H1 (cell line): ENCODE results near the gene ASB13. TPM values are rescaled to one million over a fixed set of nuclear protein-coding genes. Genes with fewer than 3 reads are reported as not detected.

Experiments used
- CTCF ChIA-PET: fragments of 300-600 bp; sonication (Branson Sonifier 250); formaldehyde crosslinking; loops from one replicate; lab custom pipeline; 2021; ENCODE audit not compliant: partially characterized antibody; lab: Charles Lee
- POLR2A ChIA-PET: fragments of 300-600 bp; sonication (Branson Sonifier 250); formaldehyde crosslinking; loops from one replicate; lab custom pipeline; 2021; ENCODE audit warnings: inconsistent platforms; ENCODE audit not compliant: partially characterized antibody; lab: Charles Lee
- DNase-seq, 2 experiments: peaks; one replicate each; pipeline versions ENCODE4 v3.0.0 to v3.0.0-alpha.2; 2010 to 2022; ENCODE audit warnings: low spot score in 2 of 2, low read depth in 1 of 2, mixed read lengths in 1 of 2
- FAIRE-seq: peaks from 2 replicates; lab custom pipeline; 2011; peaks lifted over from hg19 to GRCh38; lab: Jason Lieb, UNC
- H2AFZ ChIP-seq: 2 replicates; pipeline ENCODE4 v1.8.1; 2012; ENCODE audit warnings: low read length, inconsistent platforms
- H2AK5ac ChIP-seq: 2 replicates; pipeline ENCODE4 v1.6.1; 2013; ENCODE audit warnings: low read depth, low read length
- H2BK120ac ChIP-seq: replicated peaks from 2 replicates; pipeline ENCODE3; 2013; ENCODE audit warnings: low read depth, low read length, inconsistent platforms
- H2BK12ac ChIP-seq: 2 replicates; pipeline ENCODE4 v1.6.1; 2013; ENCODE audit warnings: low read depth, low read length
- H2BK15ac ChIP-seq: 2 replicates; pipeline ENCODE4 v1.6.1; 2013; ENCODE audit warnings: low read length
- H2BK20ac ChIP-seq: 2 replicates; pipeline ENCODE4 v1.6.1; 2013; ENCODE audit warnings: low read length
- H2BK5ac ChIP-seq: 2 replicates; pipeline ENCODE4 v1.6.1; 2013; ENCODE audit warnings: low read depth, low read length
- H3K14ac ChIP-seq: 2 replicates; pipeline ENCODE4 v1.6.1; 2013; ENCODE audit warnings: inconsistent platforms; ENCODE audit not compliant: insufficient read length
- H3K18ac ChIP-seq: 2 replicates; pipeline ENCODE4 v1.6.1; 2013; ENCODE audit warnings: low read length; ENCODE audit errors: extremely low read depth
- H3K23ac ChIP-seq: 2 replicates; pipeline ENCODE4 v1.6.1; 2013; ENCODE audit warnings: inconsistent platforms; ENCODE audit not compliant: insufficient read length
- H3K23me2 ChIP-seq: 2 replicates; pipeline ENCODE4 v1.6.1; 2013; ENCODE audit warnings: low read depth, low read length
- H3K27ac ChIP-seq: 2 replicates; pipeline ENCODE4 v1.6.1; 2011; ENCODE audit warnings: low read depth, low read length, inconsistent platforms
- H3K27me3 ChIP-seq, 4 experiments: replicated peaks in 1 of 4; 1 replicate in 1 of 4; 2 replicates in 3 of 4; pipeline versions ENCODE4 v1.6.1 to v1.8.1; 2011 to 2013; ENCODE audit warnings: low read length in 3 of 4, mild to moderate bottlenecking in 3 of 4, inconsistent platforms in 2 of 4, mixed read lengths in 2 of 4, moderate library complexity in 1 of 4; ENCODE audit not compliant: control insufficient read depth in 3 of 4, insufficient read depth in 3 of 4; ENCODE audit errors: extremely low read depth in 1 of 4
- H3K36me3 ChIP-seq, 4 experiments: 2 replicates each; pipeline versions ENCODE4 v1.6.1 to v1.8.1; 2011 to 2013; ENCODE audit warnings: mild to moderate bottlenecking in 4 of 4, low read length in 3 of 4, moderate library complexity in 2 of 4, control low read depth in 1 of 4, inconsistent platforms in 1 of 4; ENCODE audit not compliant: insufficient read depth in 4 of 4, control insufficient read depth in 2 of 4
- H3K4ac ChIP-seq: replicated peaks from 2 replicates; pipeline ENCODE3; 2013; ENCODE audit warnings: low read length, low read depth, mixed read lengths, inconsistent platforms; ENCODE audit not compliant: insufficient read length
- H3K4me1 ChIP-seq, 4 experiments: replicated peaks in 1 of 4; 1 replicate in 1 of 4; 2 replicates in 3 of 4; pipeline versions ENCODE4 v1.6.1 to v1.8.1; 2011 to 2013; ENCODE audit warnings: low read length in 3 of 4, inconsistent platforms in 2 of 4, mixed read lengths in 1 of 4; ENCODE audit not compliant: insufficient read depth in 4 of 4, control insufficient read depth in 3 of 4
- H3K4me2 ChIP-seq, 2 experiments: 2 replicates each; pipeline versions ENCODE4 v1.6.1 to v1.8.1; 2011 to 2013; ENCODE audit warnings: low read depth in 2 of 2, low read length in 2 of 2, control low read depth in 1 of 2, inconsistent platforms in 1 of 2, mild to moderate bottlenecking in 1 of 2; ENCODE audit not compliant: insufficient read depth in 1 of 2
- H3K4me3 ChIP-seq, 4 experiments: fragments of 200-600, 300-600 bp in 1 of 4; sonication (generic), shearing (Covaris generic), sonication (Bioruptor Twin) in 1 of 4; 2 replicates each; pipeline versions ENCODE4 v1.5.1 to v1.8.1; 2011 to 2016; ENCODE audit warnings: low read length in 4 of 4, low read depth in 3 of 4, control low read depth in 2 of 4, inconsistent platforms in 2 of 4, mild to moderate bottlenecking in 2 of 4, mixed read lengths in 1 of 4, moderate library complexity in 1 of 4; ENCODE audit not compliant: insufficient read depth in 2 of 4; ENCODE audit errors: extremely low read depth in 1 of 4
- H3K56ac ChIP-seq: replicated peaks from 2 replicates; pipeline ENCODE3; 2013; ENCODE audit warnings: low read depth, mild to moderate bottlenecking, mixed read lengths, low read length, inconsistent platforms; ENCODE audit not compliant: insufficient read length
- H3K79me1 ChIP-seq: 2 replicates; pipeline ENCODE4 v1.6.1; 2013; ENCODE audit warnings: low read depth, low read length, control low read depth
- H3K79me2 ChIP-seq, 2 experiments: 2 replicates each; pipeline versions ENCODE4 v1.6.1 to v1.8.1; 2012 to 2013; ENCODE audit warnings: low read length in 2 of 2, mild to moderate bottlenecking in 2 of 2, inconsistent platforms in 1 of 2; ENCODE audit not compliant: insufficient read depth in 2 of 2, control insufficient read depth in 1 of 2
- H3K9ac ChIP-seq, 4 experiments: replicated peaks in 1 of 4; 1 replicate in 1 of 4; 2 replicates in 3 of 4; pipeline versions ENCODE4 v1.6.1 to v1.8.1; 2011 to 2013; ENCODE audit warnings: low read depth in 3 of 4, low read length in 3 of 4, control low read depth in 2 of 4, mild to moderate bottlenecking in 2 of 4, moderate library complexity in 2 of 4, inconsistent platforms in 1 of 4; ENCODE audit errors: extremely low read depth in 1 of 4
- H3K9me3 ChIP-seq, 2 experiments: 2 replicates each; pipeline versions ENCODE4 v1.6.1 to v1.8.1; 2012 to 2013; ENCODE audit warnings: mild to moderate bottlenecking in 2 of 2, moderate library complexity in 2 of 2, control low read depth in 1 of 2, inconsistent platforms in 1 of 2, low read depth in 1 of 2, low read length in 1 of 2, mixed read lengths in 1 of 2; ENCODE audit not compliant: insufficient read depth in 2 of 2
- H4K20me1 ChIP-seq, 2 experiments: replicated peaks in 1 of 2; 2 replicates each; pipeline versions ENCODE3 to v1.8.1; 2011 to 2013; ENCODE audit warnings: inconsistent platforms in 2 of 2, low read length in 2 of 2, mild to moderate bottlenecking in 1 of 2; ENCODE audit not compliant: insufficient read depth in 2 of 2, control insufficient read depth in 1 of 2
- H4K5ac ChIP-seq: 2 replicates; pipeline ENCODE4 v1.6.1; 2013; ENCODE audit warnings: low read length, low read depth, mixed read lengths, inconsistent platforms; ENCODE audit not compliant: insufficient read length
- H4K8ac ChIP-seq: 2 replicates; pipeline ENCODE4 v1.8.0; 2013; ENCODE audit warnings: mild to moderate bottlenecking, moderate library complexity, low read length, inconsistent platforms; ENCODE audit not compliant: insufficient read depth; ENCODE audit errors: extremely low read depth
- H4K91ac ChIP-seq: replicated peaks from 2 replicates; pipeline ENCODE3; 2013; ENCODE audit warnings: low read length, mixed read lengths, inconsistent platforms; ENCODE audit not compliant: insufficient read length
- BCL11A ChIP-seq, 2 experiments: IDR thresholded peaks; one replicate each; pipeline ENCODE4 v1.6.1; 2011; ENCODE audit warnings: low read depth in 2 of 2, low read length in 2 of 2, mild to moderate bottlenecking in 2 of 2
- WGBS, 2 experiments: shearing (Covaris generic) in 1 of 2; methylation state at CpG; one replicate each; pipeline versions ENCODE4 v1.1.6 to v1.1.7; 2013 to 2015; ENCODE audit warnings: low lambda C conversion rate in 2 of 2, mixed read lengths in 2 of 2, inconsistent platforms in 1 of 2, low coverage in 1 of 2, missing lambda C conversion rate in 1 of 2; ENCODE audit not compliant: insufficient replicate concordance in 2 of 2, insufficient coverage in 1 of 2, insufficient read length in 1 of 2; ENCODE audit errors: extremely low coverage in 1 of 2, missing lambda C conversion rate in 1 of 2; 5-methylcytosine and 5-hydroxymethylcytosine counted together
- polyA plus RNA-seq, 7 experiments: library from polyadenylated mRNA; depleted of rRNA in 3 of 7; stranded (reverse) in 5 of 7; unstranded in 2 of 7; fragments of >200 nt in 5 of 7; fragments of 200-250 nt in 2 of 7; gene quantifications; 1 replicate in 5 of 7; 2 replicates in 1 of 7; 4 replicates in 1 of 7; pipeline versions ENCODE4 v1.2.1 to v1.2.3, GENCODE V29; 2011 to 2013; ENCODE audit warnings: missing spikeins in 2 of 7, mixed read lengths in 2 of 7
- total RNA-seq: library from RNA; stranded (reverse); fragmentation: NEBNext Ultra II Directional; extraction: Animal tissue kit (Norgen Biotek cat#: 25700); gene quantifications from 2 replicates; pipeline ENCODE4 v1.2.1, GENCODE V29; 2021

ASB13 gene
- total and polyA plus RNA-seq, 2 of the 8 experiments (the other 6 are each of a cell fraction or from before 2014, with no cell fraction given), result 12.3 to 20.2 TPM

GRCh38 chr10:5634918-5635317 lies 31.5 kb downstream of the ASB13 start:
- FAIRE-seq (no peak), DNase-seq (no peak)
- Histone ChIP-seq H3K9ac (no peak overlapping the region), H4K91ac (no peak overlapping the region), H3K4me2 (no peak overlapping the region), H3K18ac (no peak overlapping the region), H2BK120ac (no peak overlapping the region), H2AK5ac (no peak overlapping the region), H3K14ac (no peak overlapping the region), H2BK15ac (no peak overlapping the region), H3K36me3 (peaks cover 0 to 6% (median 2%) of the 10 kb centered on the region in 4 experiments; a peak in 4 of 8 replicates), H2BK12ac (no peak overlapping the region), H4K8ac (no peak overlapping the region), H3K23me2 (no peaks in the 10 kb centered on the region), H3K4me1 (peaks cover 0 to 5% (median 0%) of the 10 kb centered on the region in 4 experiments; a peak in 1 of 7 replicates), H2BK5ac (no peak overlapping the region), H4K20me1 (no peaks in the 10 kb centered on the region), H3K79me1 (no peaks in the 10 kb centered on the region), H3K79me2 (no peaks in the 10 kb centered on the region), H4K5ac (no peak overlapping the region), H2BK20ac (no peak overlapping the region), H3K56ac (no peak overlapping the region), H3K9me3 (no peaks in the 10 kb centered on the region), H2AFZ (no peak overlapping the region), H3K4me3 (no peak overlapping the region), H3K27ac (no peak overlapping the region), H3K27me3 (no peaks in the 10 kb centered on the region), H3K23ac (no peak overlapping the region), H3K4ac (no peak overlapping the region)
- ChIA-PET CTCF (interaction anchor here (1.0 to 2.0 kb wide), 3 partner anchors 12 to 150 kb away, joined by 3 to 13 read pairs (median 3); no protein-coding TSS in a partner anchor), POLR2A (no interaction called here)
- no peak for TF ChIP-seq BCL11A (IDR thresholded peaks at IDR 0.05; ENCODE audit: low read depth in 2 of 2, low read length in 2 of 2)
- 90% methylated on average over 7 of the region's 7 CpGs; no CpG with 5 or more reads in 1 of the 2 experiments for WGBS, 2 experiments
